Mesendoderm (in vitro differentiated cells): ENCODE data around the gene RNLS.

Experiments
- DNase-seq: peaks from one replicate; pipeline ENCODE4 v3.0.0; 2013
- H2AK5ac ChIP-seq: 2 replicates; pipeline ENCODE4 v1.6.1; 2013; ENCODE audit warnings: low read length, inconsistent platforms
- H2BK120ac ChIP-seq: 2 replicates; pipeline ENCODE4 v1.6.1; 2013; ENCODE audit warnings: low read depth, mild to moderate bottlenecking, low read length, moderate library complexity, mixed read lengths
- H2BK15ac ChIP-seq: replicated peaks from 2 replicates; pipeline ENCODE4 v1.6.1; 2013; ENCODE audit warnings: low read depth, mild to moderate bottlenecking, moderate library complexity
- H2BK5ac ChIP-seq: 2 replicates; pipeline ENCODE4 v1.6.1; 2013; ENCODE audit warnings: low read length, inconsistent platforms
- H3K18ac ChIP-seq: 2 replicates; pipeline ENCODE4 v1.6.1; 2013; ENCODE audit warnings: mild to moderate bottlenecking, low read length, mixed read lengths
- H3K23ac ChIP-seq: one replicate; pipeline ENCODE4 v1.6.1; 2013; ENCODE audit warnings: low read length
- H3K27ac ChIP-seq: 2 replicates; pipeline ENCODE4 v1.5.1; 2013; ENCODE audit warnings: low read depth, mild to moderate bottlenecking, inconsistent platforms, low read length, moderate library complexity
- H3K27me3 ChIP-seq: 2 replicates; pipeline ENCODE4 v1.6.1; 2013; ENCODE audit warnings: low read length, control low read depth, mild to moderate bottlenecking, inconsistent platforms; ENCODE audit not compliant: insufficient read depth, poor library complexity
- H3K36me3 ChIP-seq: 2 replicates; pipeline ENCODE4 v1.6.1; 2013; ENCODE audit warnings: low read length, inconsistent platforms; ENCODE audit not compliant: control insufficient read depth, insufficient read depth
- H3K4ac ChIP-seq: one replicate; pipeline ENCODE4 v1.6.1; 2013; ENCODE audit warnings: low read depth, mild to moderate bottlenecking, low read length, moderate library complexity
- H3K4me1 ChIP-seq: 2 replicates; pipeline ENCODE4 v1.6.1; 2013; ENCODE audit warnings: low read depth, low read length, inconsistent platforms; ENCODE audit not compliant: control insufficient read depth
- H3K4me2 ChIP-seq: 2 replicates; pipeline ENCODE4 v1.6.1; 2013; ENCODE audit warnings: low read length
- H3K4me3 ChIP-seq: 2 replicates; pipeline ENCODE4 v1.5.1; 2013; ENCODE audit warnings: mild to moderate bottlenecking, low read length
- H3K56ac ChIP-seq: one replicate; pipeline ENCODE4 v1.6.1; 2013; ENCODE audit warnings: low read length
- H3K79me1 ChIP-seq: 2 replicates; pipeline ENCODE4 v1.6.1; 2013; ENCODE audit warnings: low read length, inconsistent platforms
- H3K79me2 ChIP-seq: 2 replicates; pipeline ENCODE4 v1.6.1; 2013; ENCODE audit warnings: mild to moderate bottlenecking, low read length; ENCODE audit not compliant: control insufficient read depth, insufficient read depth
- H3K9ac ChIP-seq: 2 replicates; pipeline ENCODE4 v1.6.1; 2013; ENCODE audit warnings: low read length, inconsistent platforms
- H4K5ac ChIP-seq: one replicate; pipeline ENCODE4 v1.6.1; 2013; ENCODE audit warnings: low read length
- H4K8ac ChIP-seq: one replicate; pipeline ENCODE4 v1.6.1; 2013; ENCODE audit warnings: low read depth, mild to moderate bottlenecking, control low read depth, low read length, moderate library complexity
- WGBS: extraction: QIAGEN DNeasy Blood & Tissue Kit; methylation state at CpG from one replicate; pipeline ENCODE4 v1.1.7; 2013; ENCODE audit warnings: low lambda C conversion rate, missing lambda C conversion rate; ENCODE audit not compliant: insufficient coverage; ENCODE audit errors: extremely low coverage; 5-methylcytosine and 5-hydroxymethylcytosine counted together

Gene RNLS

DNA sequence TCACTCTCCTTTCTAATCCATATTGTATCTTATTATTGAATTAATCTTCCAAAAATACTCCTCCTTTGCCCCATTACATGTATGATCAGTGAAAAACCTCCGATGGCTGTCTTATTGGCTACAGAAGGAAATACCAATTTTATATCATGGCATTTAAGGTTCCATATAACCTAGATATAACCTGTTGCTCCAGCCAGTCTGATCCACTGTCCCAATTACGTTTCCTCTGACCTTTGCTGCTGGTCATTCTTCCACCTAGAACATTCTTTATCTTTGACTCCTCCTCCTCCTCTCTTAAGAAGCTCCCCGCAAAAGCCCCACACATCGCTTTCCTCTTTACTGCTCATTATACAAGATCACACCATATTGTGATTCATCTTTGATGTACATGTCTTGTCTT is 161.5 kb downstream of the RNLS start:
- Histone ChIP-seq H3K4me1 (peaks cover 7% of the 10 kb centered on the region), H3K4me3 (no peak overlapping the region), H2BK120ac (no peak overlapping the region), H3K36me3 (no peaks in the 10 kb centered on the region), H3K18ac (no peak overlapping the region), H3K23ac (no peak overlapping the region), H2AK5ac (no peak overlapping the region), H3K9ac (no peak overlapping the region), H3K27me3 (no peaks in the 10 kb centered on the region), H2BK5ac (no peak overlapping the region), H3K79me2 (no peaks in the 10 kb centered on the region), H4K5ac (no peak overlapping the region), H3K4me2 (no peak overlapping the region), H3K56ac (no peak overlapping the region), H2BK15ac (no peak overlapping the region), H3K27ac (no peak overlapping the region), H3K79me1 (no peaks in the 10 kb centered on the region), H3K4ac (no peak overlapping the region), H4K8ac (no peak overlapping the region)
- no CpG with 5 or more reads among the region's 4 CpGs for WGBS
- no peak for DNase-seq

DNA sequence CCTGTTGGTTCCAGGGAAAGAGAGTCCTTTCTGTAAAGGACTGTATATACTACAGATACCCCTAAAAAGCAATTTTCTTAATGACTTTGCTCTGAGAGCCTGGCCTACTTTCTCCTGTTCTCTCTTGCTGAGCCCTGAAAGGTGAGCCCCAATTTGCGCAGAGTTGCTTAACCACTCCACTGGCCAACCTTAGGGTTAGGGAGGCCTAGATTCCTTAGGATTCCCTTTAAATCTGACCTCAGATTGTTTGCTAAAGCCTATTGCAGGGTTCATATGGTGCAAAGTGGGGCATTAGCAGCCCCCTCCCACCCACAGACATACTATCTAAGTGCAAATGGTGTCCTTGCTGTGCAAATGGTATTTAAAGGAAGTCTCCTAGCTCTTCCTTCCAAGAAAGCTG is 164.2 kb downstream of the RNLS start:
- H2BK15ac ChIP-seq = no peak overlapping the region
- H3K4me1 ChIP-seq = peaks cover 5% of the 10 kb centered on the region
- no peak overlapping the region for H3K9ac ChIP-seq
- H3K23ac ChIP-seq = no peak overlapping the region
- no peak overlapping the region for H3K56ac ChIP-seq
- H2AK5ac ChIP-seq = no peak overlapping the region
- no peak overlapping the region for H3K4me3 ChIP-seq
- no peak overlapping the region for H2BK120ac ChIP-seq
- no CpG with 5 or more reads among the region's 1 CpG for WGBS
- peak; percentile 28 for DNase-seq
- H3K27ac ChIP-seq = no peak overlapping the region
- no peak overlapping the region for H3K18ac ChIP-seq
- H4K5ac ChIP-seq = no peak overlapping the region
- no peaks in the 10 kb centered on the region for H3K79me1 ChIP-seq
- no peak overlapping the region for H4K8ac ChIP-seq
- no peaks in the 10 kb centered on the region for H3K79me2 ChIP-seq
- H3K4ac ChIP-seq = no peak overlapping the region
- H3K36me3 ChIP-seq = no peaks in the 10 kb centered on the region
- H3K4me2 ChIP-seq = no peak overlapping the region
- H2BK5ac ChIP-seq = no peak overlapping the region
- no peaks in the 10 kb centered on the region for H3K27me3 ChIP-seq

DNA sequence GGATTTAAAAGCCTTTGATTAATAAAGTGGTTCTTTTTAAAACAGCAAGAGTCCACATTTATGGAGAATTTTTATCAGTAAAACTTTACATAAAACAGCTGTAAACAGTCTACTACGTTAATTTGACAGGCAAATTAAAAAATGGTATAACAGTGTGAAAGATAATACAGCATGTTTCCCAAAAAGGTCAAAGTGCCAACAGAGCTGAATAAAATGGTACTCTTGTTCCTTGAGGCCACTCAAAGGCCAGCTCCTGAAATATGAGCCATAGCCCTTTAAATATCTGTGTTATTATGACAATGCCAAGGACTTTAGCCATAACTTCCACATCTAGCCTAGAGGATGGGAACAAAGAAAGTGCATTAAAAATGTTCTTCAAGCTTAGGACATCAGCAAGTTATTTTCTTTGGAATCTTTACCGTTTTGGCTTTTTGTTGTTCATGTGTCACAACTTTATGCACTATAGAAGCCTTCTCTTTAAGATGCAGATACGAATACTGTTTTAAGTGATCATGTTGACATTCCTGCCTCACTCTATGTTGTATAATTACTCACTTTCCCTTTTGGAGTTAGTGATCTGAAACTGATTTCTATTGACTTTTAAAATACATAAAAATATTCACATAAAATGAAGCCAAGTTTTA is 165.6 kb downstream of the RNLS start:
- Histone ChIP-seq H3K4me1 (peaks cover 5% of the 10 kb centered on the region), H3K18ac (no peak overlapping the region), H2AK5ac (no peak overlapping the region), H4K8ac (no peak overlapping the region), H3K27ac (no peak overlapping the region), H3K4ac (no peak overlapping the region), H2BK5ac (no peak overlapping the region), H3K79me2 (no peaks in the 10 kb centered on the region), H3K79me1 (no peaks in the 10 kb centered on the region), H4K5ac (no peak overlapping the region), H3K36me3 (no peaks in the 10 kb centered on the region), H3K23ac (no peak overlapping the region), H3K27me3 (no peaks in the 10 kb centered on the region), H2BK15ac (no peak overlapping the region), H3K4me2 (no peak overlapping the region), H3K9ac (no peak overlapping the region), H2BK120ac (no peak overlapping the region), H3K4me3 (no peak overlapping the region), H3K56ac (no peak overlapping the region)
- no CpG with 5 or more reads among the region's 3 CpGs for WGBS
- DNase-seq = no peak

DNA sequence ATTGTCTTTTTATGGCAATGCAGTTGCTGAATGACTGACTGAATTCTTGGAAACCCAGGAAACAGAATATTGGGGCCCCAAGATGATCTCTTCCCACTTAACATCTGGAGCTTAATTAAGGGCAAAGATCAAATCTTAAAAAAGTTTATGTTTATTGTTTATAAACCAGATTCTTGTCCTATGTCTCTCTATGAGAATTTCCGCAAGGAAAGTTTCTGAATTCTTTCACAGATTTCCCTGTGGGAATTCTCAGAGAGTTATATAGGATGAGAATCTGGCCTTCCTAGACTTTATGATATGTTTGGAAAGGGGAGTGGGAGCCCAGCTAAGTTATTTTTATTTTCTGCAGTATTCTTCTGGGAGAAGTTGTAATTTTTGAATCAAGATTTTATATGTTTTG is 166.3 kb downstream of the RNLS start:
- no peaks in the 10 kb centered on the region for H3K27me3 ChIP-seq
- H3K4me1 ChIP-seq = peaks cover 5% of the 10 kb centered on the region
- no peaks in the 10 kb centered on the region for H3K79me1 ChIP-seq
- DNase-seq = no peak
- H3K56ac ChIP-seq = no peak overlapping the region
- no CpG with 5 or more reads among the region's 1 CpG for WGBS
- H3K79me2 ChIP-seq = no peaks in the 10 kb centered on the region
- no peak overlapping the region for H4K8ac ChIP-seq
- H3K18ac ChIP-seq = no peak overlapping the region
- H3K9ac ChIP-seq = no peak overlapping the region
- H3K27ac ChIP-seq = no peak overlapping the region
- no peak overlapping the region for H3K4ac ChIP-seq
- H3K4me2 ChIP-seq = no peak overlapping the region
- no peak overlapping the region for H3K23ac ChIP-seq
- H3K36me3 ChIP-seq = no peaks in the 10 kb centered on the region
- no peak overlapping the region for H4K5ac ChIP-seq
- H2AK5ac ChIP-seq = no peak overlapping the region
- H2BK15ac ChIP-seq = no peak overlapping the region
- no peak overlapping the region for H3K4me3 ChIP-seq
- no peak overlapping the region for H2BK120ac ChIP-seq
- H2BK5ac ChIP-seq = no peak overlapping the region

DNA sequence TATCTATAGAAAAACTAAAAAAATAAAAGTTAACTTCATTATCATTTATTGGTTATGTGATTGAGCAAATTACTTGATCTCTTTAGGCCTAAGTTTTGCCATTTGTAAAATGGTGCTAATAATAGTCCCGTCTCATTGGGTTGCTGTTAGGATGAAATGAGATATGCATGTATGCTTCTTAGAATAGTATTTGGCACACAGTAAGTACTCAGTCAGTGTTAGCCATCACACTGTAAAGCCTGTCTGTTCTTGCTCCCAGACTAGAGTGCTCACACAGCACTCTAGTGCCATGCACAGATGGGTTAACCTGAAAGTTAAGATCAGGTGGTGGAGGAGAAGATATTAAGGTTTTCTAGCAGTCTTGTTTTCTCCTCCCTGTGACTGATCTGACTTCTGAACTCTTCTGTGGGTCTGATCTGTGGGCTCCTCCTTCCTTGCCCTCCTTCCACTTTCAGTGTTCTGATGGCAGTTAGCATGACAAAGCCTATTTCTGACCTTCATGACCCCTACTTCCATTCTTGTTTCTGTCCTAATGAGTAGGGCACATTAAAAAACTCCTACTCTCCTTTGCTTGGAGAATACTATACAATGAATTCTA is 167.5 kb downstream of the RNLS start:
- H2BK5ac ChIP-seq = no peak overlapping the region
- no peak overlapping the region for H3K9ac ChIP-seq
- no peak overlapping the region for H3K18ac ChIP-seq
- H3K27me3 ChIP-seq = no peaks in the 10 kb centered on the region
- H3K56ac ChIP-seq = no peak overlapping the region
- no peak overlapping the region for H2BK120ac ChIP-seq
- H4K5ac ChIP-seq = no peak overlapping the region
- H3K23ac ChIP-seq = no peak overlapping the region
- no peak overlapping the region for H3K27ac ChIP-seq
- no peak overlapping the region for H3K4me3 ChIP-seq
- peaks cover 5% of the 10 kb centered on the region for H3K4me1 ChIP-seq
- WGBS = no CpG with 5 or more reads among the region's 1 CpG
- no peak overlapping the region for H2BK15ac ChIP-seq
- H3K79me2 ChIP-seq = no peaks in the 10 kb centered on the region
- H4K8ac ChIP-seq = no peak overlapping the region
- no peak overlapping the region for H3K4me2 ChIP-seq
- no peak overlapping the region for H2AK5ac ChIP-seq
- H3K79me1 ChIP-seq = no peaks in the 10 kb centered on the region
- H3K36me3 ChIP-seq = no peaks in the 10 kb centered on the region
- H3K4ac ChIP-seq = no peak overlapping the region
- no peak for DNase-seq

DNA sequence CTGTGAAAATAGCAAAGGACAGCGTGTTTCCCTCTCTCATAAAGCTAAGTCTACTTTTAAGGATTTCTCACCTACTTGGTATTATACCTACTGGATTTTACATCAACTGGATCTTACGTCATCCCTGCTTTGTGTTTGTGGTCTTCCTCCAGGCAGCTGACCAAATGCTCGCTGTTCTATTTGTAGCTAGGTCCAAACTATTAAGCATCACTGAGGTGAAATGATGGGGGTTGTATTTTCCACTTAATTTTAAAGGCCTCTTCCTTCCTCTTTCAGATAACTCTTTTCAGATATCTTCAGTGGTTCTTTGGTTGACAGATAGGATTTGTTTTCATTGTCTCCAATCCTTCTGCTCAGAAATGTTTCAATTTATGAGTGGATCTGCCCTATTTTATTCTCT is 169.7 kb downstream of the RNLS start:
- H3K4ac ChIP-seq = no peak overlapping the region
- no peak overlapping the region for H3K18ac ChIP-seq
- H3K27me3 ChIP-seq = no peaks in the 10 kb centered on the region
- H2BK15ac ChIP-seq = no peak overlapping the region
- no peak overlapping the region for H3K56ac ChIP-seq
- H3K79me1 ChIP-seq = no peaks in the 10 kb centered on the region
- no CpG with 5 or more reads among the region's 3 CpGs for WGBS
- H2BK5ac ChIP-seq = no peak overlapping the region
- no peak overlapping the region for H2AK5ac ChIP-seq
- H3K36me3 ChIP-seq = no peaks in the 10 kb centered on the region
- no peak overlapping the region for H3K4me3 ChIP-seq
- H3K9ac ChIP-seq = no peak overlapping the region
- H3K4me2 ChIP-seq = no peak overlapping the region
- no peaks in the 10 kb centered on the region for H3K79me2 ChIP-seq
- H3K27ac ChIP-seq = no peak overlapping the region
- no peak overlapping the region for H2BK120ac ChIP-seq
- DNase-seq = no peak
- no peak overlapping the region for H4K5ac ChIP-seq
- no peak overlapping the region for H3K23ac ChIP-seq
- H4K8ac ChIP-seq = no peak overlapping the region
- H3K4me1 ChIP-seq = no peaks in the 10 kb centered on the region
